ENCODE results near the gene ARPC1A.

The ARPC1A gene

GRCh38 chr7:99395616-99396327, 70.1 kb downstream of the ARPC1A start:
- H3K27ac ChIP-seq: no peak overlapping the region
- no peak for TF ChIP-seq CTCF (conservative IDR thresholded peaks at IDR 0.05)
- TF ChIP-seq ZFX (IDR thresholded peaks at IDR 0.05): no peak

GRCh38 chr7:99396418-99397296, 71.0 kb downstream of the ARPC1A start:
- no peak overlapping the region for H3K27ac ChIP-seq
- TF ChIP-seq ZFX (IDR thresholded peaks at IDR 0.05): no peak

- no peak for TF ChIP-seq ZFX (IDR thresholded peaks at IDR 0.05)
- no peak for TF ChIP-seq CTCF (conservative IDR thresholded peaks at IDR 0.05)
- H3K27ac ChIP-seq: no peak overlapping the region
Measured at GRCh38 chr7:99397297-99397983, 71.7 kb downstream of the ARPC1A start.

GRCh38 chr7:99398891-99399445, 73.3 kb downstream of the ARPC1A start:
- TF ChIP-seq ZFX (IDR thresholded peaks at IDR 0.05) (no peak), CTCF (conservative IDR thresholded peaks at IDR 0.05) (no peak)
- H3K27ac ChIP-seq: no peak overlapping the region

- no peak overlapping the region for H3K27ac ChIP-seq
- TF ChIP-seq CTCF (conservative IDR thresholded peaks at IDR 0.05) (no peak), ZFX (IDR thresholded peaks at IDR 0.05) (no peak)
Measured at GRCh38 chr7:99399597-99399996, 73.9 kb downstream of the ARPC1A start.

GRCh38 chr7:99402854-99403253, 77.2 kb downstream of the ARPC1A start:
- H3K27ac ChIP-seq: no peak overlapping the region
- TF ChIP-seq CTCF (conservative IDR thresholded peaks at IDR 0.05) (no peak), ZFX (IDR thresholded peaks at IDR 0.05) (no peak)

- TF ChIP-seq CTCF (conservative IDR thresholded peaks at IDR 0.05) (no peak), ZFX (IDR thresholded peaks at IDR 0.05) (no peak)
- no peak overlapping the region for H3K27ac ChIP-seq
Measured at GRCh38 chr7:99403764-99404163, 78.1 kb downstream of the ARPC1A start.
